Uterus (tissue), 2 donors: Measurements from ENCODE around the gene FUBP1.

Source experiments
- CTCF ChIP-seq, 4 experiments: fragments of 200-600 bp in 2 of 4; fragments of 450-650 bp in 2 of 4; sonication (generic) in 2 of 4; IDR thresholded peaks; one replicate each; pipeline ENCODE4 v1.5.1; 2016 to 2019; ENCODE audit warnings: antibody characterized with exemption in 4 of 4, mild to moderate bottlenecking in 2 of 4, moderate library complexity in 1 of 4
- POLR2A ChIP-seq, 2 donors: fragments of 450-650 bp; IDR thresholded peaks; one replicate each; pipeline ENCODE4 v1.6.1; 2016; ENCODE audit warnings: antibody characterized with exemption in 2 of 2, mild to moderate bottlenecking in 1 of 2, moderate library complexity in 1 of 2

GRCh38 chr1:77950873-77951272 lies 28.0 kb downstream of the FUBP1 start:
- TF ChIP-seq POLR2A (IDR thresholded peaks at IDR 0.05) (no peak), CTCF (IDR thresholded peaks at IDR 0.05) (no peak)
